ENCODE data around the gene HDAC3. TPM values are rescaled to one million over a fixed set of nuclear protein-coding genes. Genes with fewer than 3 reads are reported as not detected.

Gene HDAC3
- polyA plus RNA-seq, result 40.0 and 47.2 TPM in 2 replicates

DNA sequence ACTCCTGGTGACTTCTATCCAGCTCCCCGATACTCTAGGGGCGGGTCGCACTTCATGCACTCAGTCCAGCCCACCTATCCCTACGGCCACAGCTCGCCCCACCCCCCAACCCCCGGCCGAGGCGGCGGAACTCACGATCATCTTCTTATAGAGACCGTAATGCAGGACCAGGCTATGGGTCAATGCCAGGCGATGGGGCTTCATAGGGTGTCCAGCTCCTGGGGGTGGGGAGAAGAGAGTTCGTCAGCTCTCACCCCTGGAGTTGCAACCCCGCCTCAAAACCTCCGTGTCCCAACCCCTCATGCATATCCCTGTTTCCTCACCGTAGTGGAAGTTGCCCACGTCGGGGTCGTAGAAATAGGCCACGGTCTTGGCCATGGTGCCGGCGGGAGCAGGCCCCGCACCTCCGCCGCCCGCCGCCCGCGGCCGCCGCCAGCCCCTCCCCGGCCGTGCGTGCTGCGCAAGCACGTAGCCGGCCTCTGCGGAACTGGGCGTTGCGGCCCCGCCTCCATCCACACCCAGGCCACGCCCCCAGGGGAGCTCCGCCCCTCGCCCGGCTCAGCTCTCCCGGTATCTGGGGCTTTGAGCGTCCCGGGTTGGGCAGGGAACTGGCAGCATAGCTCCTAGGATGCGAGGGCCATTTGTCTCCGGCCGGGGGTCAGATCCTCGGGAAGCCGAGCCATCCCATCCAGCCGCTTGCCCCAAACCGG lies at the start of gene HDAC3, which contains the start of gene RELL2:
Gene HDAC3 (minus strand): TSS at position 437 of the 710 bp plus-strand sequence. CDS start 59 bp downstream, at position 378.
Gene RELL2 (plus strand): TSS at position 585 of the 710 bp plus-strand sequence. CDS start 1,229 bp downstream, outside the sequence.

DNA sequence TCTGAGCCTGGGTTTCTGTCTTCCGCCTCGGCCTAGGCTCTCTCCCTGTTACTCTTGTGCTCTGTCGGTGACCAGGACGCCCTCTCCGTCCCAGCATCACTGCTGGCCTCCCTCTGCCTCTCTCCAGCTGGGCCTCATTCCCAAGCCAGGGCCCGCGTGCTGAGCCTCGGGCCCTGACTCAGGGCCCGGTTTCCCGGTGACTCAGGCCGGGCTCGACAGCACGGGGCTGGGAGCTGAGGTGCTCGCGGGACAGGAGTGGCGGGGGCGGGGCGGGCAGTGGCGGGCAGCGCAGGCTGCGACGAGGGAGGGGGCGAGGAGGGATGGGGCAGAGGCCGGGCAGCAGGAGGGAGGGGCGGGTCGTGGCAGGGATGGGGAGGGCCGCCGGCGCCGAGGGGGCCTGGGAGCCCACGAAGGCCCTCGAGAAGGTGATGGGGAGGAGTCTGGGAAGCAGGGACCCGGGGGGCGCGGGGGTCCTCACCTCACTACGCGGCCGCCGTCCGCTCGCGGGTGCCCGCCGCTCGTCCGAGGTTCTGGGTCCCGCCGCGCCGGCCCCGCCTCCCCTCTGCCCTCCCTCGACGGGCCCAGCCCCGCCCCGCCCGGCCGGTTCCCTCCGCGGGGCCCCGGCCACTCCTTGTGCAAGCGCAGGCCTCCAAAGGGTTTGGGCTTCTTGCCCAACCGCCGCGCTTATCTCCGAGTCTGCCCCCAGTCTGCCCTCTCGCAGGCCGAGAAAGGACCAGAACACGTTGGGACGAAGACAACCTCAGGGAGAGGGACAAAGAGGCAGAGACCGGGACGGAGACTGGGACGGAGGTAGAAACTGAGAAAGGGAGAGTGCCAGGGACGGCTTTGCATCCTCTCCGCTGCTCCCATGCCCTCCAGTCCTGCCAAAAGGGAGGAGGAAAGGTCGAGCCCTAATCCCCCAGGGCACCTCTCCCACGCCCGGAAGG lies 45.3 kb upstream of the HDAC3 start, which contains the start of gene ARAP3:
Gene ARAP3 (minus strand): TSS at position 536 of the 947 bp plus-strand sequence. CDS start 1,744 bp downstream, outside the sequence.

DNA sequence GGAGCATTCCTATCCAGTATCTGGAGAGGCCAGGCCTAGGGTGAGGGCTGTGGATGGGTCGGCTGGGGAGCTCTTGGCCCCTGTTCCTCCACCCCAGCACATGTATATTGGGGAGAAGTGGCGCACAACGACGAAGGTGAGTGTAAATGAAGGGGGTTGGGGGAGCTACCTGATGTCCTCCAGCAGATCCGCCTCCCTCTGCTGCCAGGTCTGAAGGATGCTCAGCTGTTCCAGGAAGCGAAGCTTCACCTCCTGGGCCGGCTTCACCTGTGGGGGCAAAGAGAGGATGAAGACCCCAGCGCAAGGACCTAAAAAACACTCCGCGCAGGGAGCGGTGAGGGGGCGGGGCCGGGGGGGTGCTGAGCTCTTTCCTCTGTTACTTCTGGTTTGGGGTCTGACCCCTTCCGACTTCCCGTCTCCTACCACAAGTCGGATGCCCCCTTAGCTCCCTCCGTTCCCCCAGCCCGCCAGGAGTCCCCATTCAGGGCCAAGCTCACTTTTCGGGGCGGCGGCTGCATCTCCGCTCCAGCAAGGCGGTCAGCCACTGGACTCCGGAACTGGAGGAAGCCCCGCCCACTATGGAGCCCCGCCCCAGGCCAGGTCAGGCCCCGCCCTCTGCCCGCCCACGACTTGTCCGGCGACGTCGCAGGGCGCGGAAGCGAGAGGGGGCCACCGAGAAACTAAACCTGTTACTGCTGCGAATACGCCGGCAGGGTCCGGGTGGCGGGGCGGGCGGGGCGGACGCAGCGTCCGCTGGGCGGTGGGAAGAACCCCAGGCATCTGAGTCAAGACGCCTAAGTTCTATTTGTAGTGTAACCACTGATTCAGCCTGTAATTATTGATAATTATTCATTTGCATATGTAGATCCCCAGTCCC lies 14.4 kb upstream of the HDAC3 start, which contains the start of gene FCHSD1:
Gene FCHSD1 (minus strand): TSS at position 568 of the 877 bp plus-strand sequence. CDS start 50 bp downstream, at position 518.

DNA sequence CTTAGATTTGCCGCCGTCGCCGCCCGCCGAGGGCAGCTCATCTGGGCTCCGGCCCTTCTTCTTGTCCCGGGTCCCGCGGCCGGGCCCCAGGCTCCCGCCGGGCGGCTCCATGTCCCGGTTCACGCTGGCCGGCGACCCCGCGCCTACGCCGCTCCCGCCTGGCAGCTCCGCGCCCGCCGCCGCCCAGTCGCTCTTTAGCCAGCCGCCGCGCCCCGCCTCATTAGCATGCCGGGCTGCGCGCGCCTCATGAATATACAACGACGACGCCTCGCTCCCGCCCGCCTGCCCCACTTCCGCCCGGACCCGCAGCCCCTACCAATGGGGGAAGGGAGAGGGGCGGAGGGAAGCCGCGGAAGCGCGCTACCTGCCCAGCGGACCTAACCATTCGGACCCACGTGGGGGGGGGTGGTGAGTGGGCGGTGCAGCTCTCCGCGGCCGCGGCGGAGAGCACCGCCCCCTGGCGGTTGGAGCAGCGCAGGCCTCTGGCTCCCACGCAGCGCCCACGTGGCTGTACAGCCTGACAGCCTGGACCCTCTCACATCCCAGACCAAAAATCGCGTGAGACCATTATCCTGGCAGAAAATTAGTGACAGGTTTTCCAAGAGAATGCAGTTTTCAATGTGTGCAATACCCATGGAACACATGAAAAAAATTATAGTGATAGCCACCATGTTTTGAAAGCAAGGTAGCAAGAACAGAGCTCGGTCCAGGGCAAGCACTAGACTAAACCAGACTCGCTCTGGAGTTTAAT lies 17.7 kb downstream of the HDAC3 start, which contains the start of gene DIAPH1:
Gene DIAPH1 (minus strand): TSS at position 197 of the 751 bp plus-strand sequence. CDS start 86 bp downstream, at position 111.

Other genes with a start within 250 kb of the HDAC3 start
- gene PCDHGB4, start 249.2 kb downstream of the HDAC3 start, polyA plus RNA-seq, result 1.8 and 2.1 TPM in 2 replicates
- gene PCDHGA8, start 244.2 kb downstream of the HDAC3 start, polyA plus RNA-seq, result 0.11 and 0.13 TPM in 2 replicates
- gene PCDHGB5, start 238.9 kb downstream of the HDAC3 start, polyA plus RNA-seq, result 0.32 TPM in 1 of 2 replicates, not detected in the other
- gene PCDHGA9, start 234.1 kb downstream of the HDAC3 start, polyA plus RNA-seq, result 1.1 and 1.9 TPM in 2 replicates
- gene PCDHGB6, start 228.8 kb downstream of the HDAC3 start, polyA plus RNA-seq, result 0.31 and 0.42 TPM in 2 replicates
- 6.1 and 7.8 TPM in 2 replicates for gene PCDHGA10, start 223.9 kb downstream of the HDAC3 start, polyA plus RNA-seq
- gene PCDHGB7, start 219.2 kb downstream of the HDAC3 start, polyA plus RNA-seq, result 0.35 TPM in 1 of 2 replicates, not detected in the other
- 1.5 and 2.4 TPM in 2 replicates for gene PCDHGA11, start 215.8 kb downstream of the HDAC3 start, polyA plus RNA-seq
- 3.6 and 4.3 TPM in 2 replicates for gene PCDHGA12, start 206.3 kb downstream of the HDAC3 start, polyA plus RNA-seq
- gene PCDHGC3, start 160.9 kb downstream of the HDAC3 start, polyA plus RNA-seq, result 51.6 and 70.9 TPM in 2 replicates
- gene PCDHGC4, start 151.8 kb downstream of the HDAC3 start, polyA plus RNA-seq, result 0.22 and 4.5 TPM in 2 replicates
- gene PCDHGC5, start 147.8 kb downstream of the HDAC3 start, polyA plus RNA-seq, result 0.34 and 2.0 TPM in 2 replicates
- gene DIAPH1, start 17.8 kb downstream of the HDAC3 start, polyA plus RNA-seq, result 2.2 and 2.4 TPM in 2 replicates
- gene RELL2, start 148 bp upstream of the HDAC3 start, polyA plus RNA-seq, result 5.9 and 8.8 TPM in 2 replicates
- 0.65 and 1.5 TPM in 2 replicates for gene FCHSD1, start 14.6 kb upstream of the HDAC3 start, polyA plus RNA-seq
- gene ARAP3, start 45.4 kb upstream of the HDAC3 start, polyA plus RNA-seq, result 0.55 and 0.83 TPM in 2 replicates
- 0.30 TPM in 1 of 2 replicates, not detected in the other for gene PCDH1, start 241.6 kb upstream of the HDAC3 start, polyA plus RNA-seq

Measured in Purkinje cell (primary cell).